ENCODE results near the gene GC. TPM values are rescaled to one million over a fixed set of nuclear protein-coding genes. Genes with fewer than 3 reads are reported as not detected.

Gene GC
- total RNA-seq = not detected
- polyA plus RNA-seq = under 1 TPM in 1 of 2 donors, not detected in 1; 0.75 TPM
- long read RNA-seq, donor 1 = 0 reads
- long read RNA-seq, donor 2 = 0 reads

DNA sequence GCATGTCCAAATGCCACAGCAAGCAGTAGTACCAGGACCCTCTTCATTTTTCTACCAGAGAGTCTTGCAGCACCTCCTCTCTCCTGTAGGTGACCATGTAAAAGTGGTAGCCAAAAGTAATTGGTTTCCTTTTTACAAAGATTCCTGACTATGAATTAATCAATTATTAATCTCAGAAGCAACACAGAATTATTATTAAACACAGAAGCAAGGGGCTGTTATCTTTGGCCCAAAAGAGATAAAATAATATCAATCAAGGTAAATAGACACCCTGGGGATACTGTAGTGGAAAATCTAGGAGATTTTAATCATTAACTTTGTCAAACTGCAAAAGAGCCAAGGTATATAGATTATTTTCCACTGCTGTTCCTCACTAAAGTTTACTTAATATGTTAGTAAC is at the start of gene GC:
Gene GC, minus strand, starts transcription at position 108 of the 400 bp plus-strand sequence. Its CDS starts 61 bp downstream, at position 47.
- intact Hi-C loops (cut with DNase I) = no loop called here
- ATAC-seq (ENCODE audit: low FRiP score) (no peak), DNase-seq (no peak)
- Histone ChIP-seq H3K4me3 (ENCODE audit: low read length in 2 of 2) (no peak within 1 kb of the TSS), H3K9me3 (ENCODE audit: control insufficient read depth, low read length) (no peaks in the 10 kb centered on the region), H3K36me3 (ENCODE audit: control insufficient read depth in 1 of 2, insufficient read depth in 2 of 2, low read length in 1 of 2) (no peaks in the 10 kb centered on the region), H3K27ac (ENCODE audit: low read depth in 1 of 2, low read length in 2 of 2) (no peak within 1 kb of the TSS), H3K27me3 (ENCODE audit: control insufficient read depth in 1 of 2, insufficient read depth in 2 of 2, low read length in 1 of 2) (no peaks in the 10 kb centered on the region), H3K4me1 (ENCODE audit: control insufficient read depth in 1 of 2, insufficient read depth in 2 of 2, low read length in 2 of 2) (no peaks in the 10 kb centered on the region)

DNA sequence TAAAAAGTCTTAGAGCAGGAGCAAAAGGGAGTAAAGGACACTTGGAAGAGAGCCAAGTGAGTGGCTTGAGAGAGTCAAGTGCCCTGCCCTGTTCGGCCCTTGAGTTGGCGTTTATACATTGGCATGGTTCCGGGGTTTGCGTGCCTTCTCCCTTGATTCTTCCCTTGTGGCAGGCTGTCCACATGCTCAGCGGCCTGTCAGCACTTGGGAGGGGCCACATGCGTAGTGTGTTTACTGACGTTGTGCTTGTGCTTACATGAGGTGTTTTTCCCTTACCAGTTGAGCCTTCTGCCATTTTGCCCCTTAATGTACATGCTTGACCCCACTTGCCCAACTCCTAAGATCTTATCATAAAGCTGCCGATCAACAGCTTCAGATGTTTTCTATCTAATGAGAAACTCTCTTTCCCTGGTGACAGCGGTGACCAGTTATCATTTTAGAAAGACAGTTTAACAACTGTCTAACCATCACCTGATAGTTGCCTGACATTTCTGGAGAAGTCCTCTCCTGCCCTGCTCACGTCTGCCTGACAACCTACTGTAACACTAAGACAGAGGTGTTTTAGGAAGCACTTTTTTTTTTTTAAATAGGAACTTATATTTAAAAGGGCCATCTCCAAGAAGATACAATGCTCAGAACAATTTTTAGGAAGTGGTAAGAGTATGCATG is 49.5 kb upstream of the GC start:
- intact Hi-C loops (cut with DNase I) = no loop called here
- Histone ChIP-seq H3K27ac (ENCODE audit: low read depth in 1 of 2, low read length in 2 of 2) (no peak overlapping the region), H3K4me1 (ENCODE audit: control insufficient read depth in 1 of 2, insufficient read depth in 2 of 2, low read length in 2 of 2) (no peaks in the 10 kb centered on the region), H3K36me3 (ENCODE audit: control insufficient read depth in 1 of 2, insufficient read depth in 2 of 2, low read length in 1 of 2) (no peaks in the 10 kb centered on the region), H3K4me3 (ENCODE audit: low read length in 2 of 2) (no peak overlapping the region), H3K9me3 (ENCODE audit: control insufficient read depth, low read length) (no peaks in the 10 kb centered on the region), H3K27me3 (ENCODE audit: control insufficient read depth in 1 of 2, insufficient read depth in 2 of 2, low read length in 1 of 2) (no peaks in the 10 kb centered on the region)
- 69 to 79% methylated on average over 10 of the region's 10 CpGs for WGBS, 2 donors
- ATAC-seq (ENCODE audit: low FRiP score) (no peak), DNase-seq (no peak)

- Histone ChIP-seq H3K4me1 (ENCODE audit: control insufficient read depth in 1 of 2, insufficient read depth in 2 of 2, low read length in 2 of 2) (no peaks in the 10 kb centered on the region), H3K4me3 (ENCODE audit: low read length in 2 of 2) (no peak overlapping the region), H3K27ac (ENCODE audit: low read depth in 1 of 2, low read length in 2 of 2) (no peak overlapping the region), H3K9me3 (ENCODE audit: control insufficient read depth, low read length) (no peaks in the 10 kb centered on the region), H3K27me3 (ENCODE audit: control insufficient read depth in 1 of 2, insufficient read depth in 2 of 2, low read length in 1 of 2) (no peaks in the 10 kb centered on the region), H3K36me3 (ENCODE audit: control insufficient read depth in 1 of 2, insufficient read depth in 2 of 2, low read length in 1 of 2) (no peaks in the 10 kb centered on the region)
- ATAC-seq (ENCODE audit: low FRiP score) (no peak), DNase-seq (no peak)
- intact Hi-C loops (cut with DNase I) = no loop called here
- 27 to 38% methylated on average over 3 of the region's 3 CpGs for WGBS, 2 donors
Observed at GRCh38 chr4:71832049-71832448, 48.2 kb upstream of the GC start.

GRCh38 chr4:71830497-71831190 is 46.8 kb upstream of the GC start:
- intact Hi-C loops (cut with DNase I) = no loop called here
- Histone ChIP-seq H3K4me3 (ENCODE audit: low read length in 2 of 2) (no peak overlapping the region), H3K9me3 (ENCODE audit: control insufficient read depth, low read length) (no peaks in the 10 kb centered on the region), H3K27me3 (ENCODE audit: control insufficient read depth in 1 of 2, insufficient read depth in 2 of 2, low read length in 1 of 2) (no peaks in the 10 kb centered on the region), H3K4me1 (ENCODE audit: control insufficient read depth in 1 of 2, insufficient read depth in 2 of 2, low read length in 2 of 2) (no peaks in the 10 kb centered on the region), H3K27ac (ENCODE audit: low read depth in 1 of 2, low read length in 2 of 2) (no peak overlapping the region), H3K36me3 (ENCODE audit: control insufficient read depth in 1 of 2, insufficient read depth in 2 of 2, low read length in 1 of 2) (no peaks in the 10 kb centered on the region)
- DNase-seq (no peak), ATAC-seq (ENCODE audit: low FRiP score) (no peak)
- 53 to 57% methylated on average over 4 of the region's 4 CpGs for WGBS, 2 donors

DNA sequence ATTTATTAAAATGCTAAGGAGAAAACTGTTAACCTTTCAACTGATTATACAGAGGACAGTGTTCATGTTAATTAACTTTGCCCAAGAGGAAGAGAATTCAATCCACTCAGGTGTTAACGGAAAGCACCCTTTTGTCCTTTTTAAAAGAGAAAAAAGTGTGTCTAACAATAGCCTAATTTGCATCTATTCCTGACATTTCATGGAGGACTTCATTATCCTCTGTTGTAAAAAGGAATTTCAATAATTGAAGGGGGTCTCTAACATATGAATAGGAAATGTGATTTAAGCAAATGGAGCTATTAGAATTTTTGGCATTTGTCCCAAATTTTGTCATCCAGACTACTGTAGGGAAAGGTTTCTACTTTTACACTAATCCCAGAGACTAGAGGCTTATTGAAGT is 44.6 kb upstream of the GC start:
- DNase-seq (no peak), ATAC-seq (ENCODE audit: low FRiP score) (no peak)
- Histone ChIP-seq H3K9me3 (ENCODE audit: control insufficient read depth, low read length) (no peaks in the 10 kb centered on the region), H3K4me1 (ENCODE audit: control insufficient read depth in 1 of 2, insufficient read depth in 2 of 2, low read length in 2 of 2) (no peaks in the 10 kb centered on the region), H3K4me3 (ENCODE audit: low read length in 2 of 2) (no peak overlapping the region), H3K27me3 (ENCODE audit: control insufficient read depth in 1 of 2, insufficient read depth in 2 of 2, low read length in 1 of 2) (no peaks in the 10 kb centered on the region), H3K27ac (ENCODE audit: low read depth in 1 of 2, low read length in 2 of 2) (no peak overlapping the region), H3K36me3 (ENCODE audit: control insufficient read depth in 1 of 2, insufficient read depth in 2 of 2, low read length in 1 of 2) (no peaks in the 10 kb centered on the region)
- WGBS, 2 donors = 54 to 63% methylated on average over 1 of the region's 1 CpG
- intact Hi-C loops (cut with DNase I) = no loop called here

DNA sequence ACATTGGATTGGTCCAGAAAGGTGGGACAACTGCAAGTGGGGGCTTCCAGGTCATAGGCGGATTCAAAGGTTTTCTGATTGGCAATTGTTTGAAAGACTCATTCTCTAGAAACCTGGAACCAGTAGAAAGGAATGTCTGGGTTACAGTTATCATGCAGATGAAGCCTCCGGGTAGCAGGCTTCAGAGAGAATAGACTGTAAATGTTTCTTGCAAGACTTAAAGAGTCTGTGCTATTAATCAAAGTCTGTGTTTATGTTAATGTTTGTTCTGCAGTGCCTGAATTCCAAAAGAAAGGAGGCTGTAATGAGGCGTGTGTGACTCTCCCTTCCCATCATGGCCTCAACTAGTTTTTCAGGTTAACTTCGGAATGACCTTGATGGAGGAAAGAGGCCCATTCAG is 43.9 kb upstream of the GC start:
- DNase-seq (no peak), ATAC-seq (ENCODE audit: low FRiP score) (no peak)
- H3K4me1 ChIP-seq (ENCODE audit: control insufficient read depth in 1 of 2, insufficient read depth in 2 of 2, low read length in 2 of 2) = no peaks in the 10 kb centered on the region
- H3K27me3 ChIP-seq (ENCODE audit: control insufficient read depth in 1 of 2, insufficient read depth in 2 of 2, low read length in 1 of 2) = no peaks in the 10 kb centered on the region
- WGBS, 2 donors = 31 to 36% methylated on average over 4 of the region's 4 CpGs
- H3K36me3 ChIP-seq (ENCODE audit: control insufficient read depth in 1 of 2, insufficient read depth in 2 of 2, low read length in 1 of 2) = no peaks in the 10 kb centered on the region
- intact Hi-C loops (cut with DNase I) = no loop called here
- no peak overlapping the region for H3K4me3 ChIP-seq (ENCODE audit: low read length in 2 of 2)
- no peak overlapping the region for H3K27ac ChIP-seq (ENCODE audit: low read depth in 1 of 2, low read length in 2 of 2)
- no peaks in the 10 kb centered on the region for H3K9me3 ChIP-seq (ENCODE audit: control insufficient read depth, low read length)

- Histone ChIP-seq H3K27me3 (ENCODE audit: control insufficient read depth in 1 of 2, insufficient read depth in 2 of 2, low read length in 1 of 2) (no peaks in the 10 kb centered on the region), H3K9me3 (ENCODE audit: control insufficient read depth, low read length) (no peaks in the 10 kb centered on the region), H3K4me3 (ENCODE audit: low read length in 2 of 2) (no peak overlapping the region), H3K36me3 (ENCODE audit: control insufficient read depth in 1 of 2, insufficient read depth in 2 of 2, low read length in 1 of 2) (no peaks in the 10 kb centered on the region), H3K4me1 (ENCODE audit: control insufficient read depth in 1 of 2, insufficient read depth in 2 of 2, low read length in 2 of 2) (no peaks in the 10 kb centered on the region), H3K27ac (ENCODE audit: low read depth in 1 of 2, low read length in 2 of 2) (no peak overlapping the region)
- WGBS, 2 donors = 80 to 83% methylated on average over 4 of the region's 4 CpGs
- intact Hi-C loops (cut with DNase I) = loop anchor here in 1 of 2 donors (10.0 kb wide), 1 partner anchor 312 kb away; no protein-coding TSS in a partner anchor
- DNase-seq = no peak
- no peak for ATAC-seq (ENCODE audit: low FRiP score)
Observed at GRCh38 chr4:71816676-71817303, 32.9 kb upstream of the GC start.

- H3K27ac ChIP-seq (ENCODE audit: low read depth in 1 of 2, low read length in 2 of 2) = no peak overlapping the region
- no peaks in the 10 kb centered on the region for H3K36me3 ChIP-seq (ENCODE audit: control insufficient read depth in 1 of 2, insufficient read depth in 2 of 2, low read length in 1 of 2)
- no peaks in the 10 kb centered on the region for H3K9me3 ChIP-seq (ENCODE audit: control insufficient read depth, low read length)
- ATAC-seq (ENCODE audit: low FRiP score) (no peak), DNase-seq (no peak)
- H3K27me3 ChIP-seq (ENCODE audit: control insufficient read depth in 1 of 2, insufficient read depth in 2 of 2, low read length in 1 of 2) = no peaks in the 10 kb centered on the region
- H3K4me3 ChIP-seq (ENCODE audit: low read length in 2 of 2) = no peak overlapping the region
- intact Hi-C loops (cut with DNase I) = loop anchor here in 1 of 2 donors (10.0 kb wide), 1 partner anchor 310 kb away; no protein-coding TSS in a partner anchor
- WGBS, 2 donors = 17 to 73% methylated on average over 1 to 2 of the region's 2 CpGs
- H3K4me1 ChIP-seq (ENCODE audit: control insufficient read depth in 1 of 2, insufficient read depth in 2 of 2, low read length in 2 of 2) = no peaks in the 10 kb centered on the region
Observed at GRCh38 chr4:71814433-71814832, 30.6 kb upstream of the GC start.

Measured in aorta (tissue), 5 donors.